Activated T-cell treated with anti-CD3 and anti-CD28 coated beads, Interleukin-2, amount 50 U/mL, for 72 hours (primary cell): ENCODE data around the gene EDDM3A. TPM values are rescaled to one million over a fixed set of nuclear protein-coding genes. Genes with fewer than 3 reads are reported as not detected.
"Not testable (repeated sequence)": the region's sequence is repeated elsewhere in the genome, so short reads cannot be mapped to it uniquely, and the experiment has no call there.

Experiments
- ATAC-seq, 2 donors: fragments of 150-1000 bp; cut with Tn5 transposase; replicated peaks in 1 of 2; 2 replicates each; pipeline ENCODE4 v1.10.0; 2021; ENCODE audit warnings: moderate library complexity in 2 of 2, mild to moderate bottlenecking in 1 of 2
- DNase-seq, 2 donors: peaks; one replicate each; pipeline ENCODE4 v3.0.0; 2021 to 2022; ENCODE audit warnings: mixed read lengths in 1 of 2
- H3K27ac Mint-ChIP-seq: one replicate; pipeline ENCODE4 v1.8.0; 2022; ENCODE audit warnings: mild to moderate bottlenecking, moderate library complexity, mixed read lengths
- H3K27me3 Mint-ChIP-seq: one replicate; pipeline ENCODE4 v1.8.0; 2022; ENCODE audit warnings: low read depth, mixed read lengths
- H3K36me3 Mint-ChIP-seq, 2 donors: one replicate each; pipeline ENCODE4 v1.8.0; 2022; ENCODE audit warnings: mixed read lengths in 2 of 2, mild to moderate bottlenecking in 1 of 2; ENCODE audit not compliant: insufficient read depth in 2 of 2
- H3K4me1 Mint-ChIP-seq: one replicate; pipeline ENCODE4 v1.8.0; 2022; ENCODE audit warnings: low read depth, mixed read lengths
- H3K4me3 Mint-ChIP-seq, 2 donors: one replicate each; pipeline ENCODE4 v1.8.0; 2022; ENCODE audit warnings: mild to moderate bottlenecking in 2 of 2, mixed read lengths in 2 of 2, moderate library complexity in 2 of 2
- H3K9me3 Mint-ChIP-seq, 2 donors: one replicate each; pipeline ENCODE4 v1.8.0; 2022; ENCODE audit warnings: mixed read lengths in 2 of 2
- total RNA-seq, 2 donors: library from RNA; stranded (reverse); gene quantifications; one replicate each; pipeline ENCODE4 v1.2.3, GENCODE V29; 2022

EDDM3A gene
- total RNA-seq, 2 donors from 2014 or later = not detected

DNA sequence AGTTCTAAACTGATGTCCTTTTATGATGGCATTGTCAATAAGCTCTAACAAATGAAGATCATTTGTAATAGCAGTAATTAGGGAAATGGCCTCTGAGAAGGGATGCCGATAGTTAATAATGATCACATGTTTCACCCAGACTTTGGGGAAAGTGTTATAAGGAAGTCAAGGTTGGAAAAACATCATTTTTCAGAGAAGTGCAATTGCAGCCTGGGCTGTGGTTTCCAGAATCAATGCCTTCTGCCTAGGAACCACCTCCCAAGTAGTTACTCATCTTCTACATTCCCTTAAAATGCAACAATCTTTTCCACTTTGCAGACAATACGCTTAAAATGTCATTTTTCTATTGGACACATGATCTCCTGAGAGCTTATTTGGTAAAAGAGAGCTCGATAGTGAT is 879 bp downstream of the EDDM3A start:
- H3K36me3 Mint-ChIP-seq = peaks cover under 1% of the 10 kb centered on the region in 2 donors
- ATAC-seq (no peak), DNase-seq (no peak)
- peaks cover 7% of the 10 kb centered on the region for H3K27me3 Mint-ChIP-seq
- no peak overlapping the region for H3K4me3 Mint-ChIP-seq
- peaks cover 5% of the 10 kb centered on the region for H3K4me1 Mint-ChIP-seq
- H3K27ac Mint-ChIP-seq = no peak overlapping the region
- peaks cover under 1% of the 10 kb centered on the region in 2 donors for H3K9me3 Mint-ChIP-seq

DNA sequence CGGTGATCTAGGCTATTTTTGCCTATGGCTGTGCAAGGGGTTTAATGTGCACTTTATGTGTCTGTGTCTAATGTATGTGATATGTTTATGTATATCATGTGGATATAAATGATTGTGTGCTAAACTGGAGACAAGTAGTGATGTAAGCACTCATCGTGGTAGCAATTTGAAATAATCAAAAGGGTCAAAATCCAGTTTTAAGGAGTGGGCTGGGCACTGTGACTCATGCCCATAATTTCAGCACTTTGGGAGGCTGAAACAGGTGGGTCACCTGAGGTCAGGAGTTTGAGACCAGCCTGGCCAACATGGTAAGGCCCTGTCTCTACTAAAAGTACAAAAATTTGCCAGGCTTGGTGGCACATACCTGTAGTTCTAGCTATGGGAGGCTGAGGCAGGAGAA is 2.8 kb downstream of the EDDM3A start:
- DNase-seq (no peak), ATAC-seq (no peak)
- H3K36me3 Mint-ChIP-seq = peaks cover 8 to 9% of the 10 kb centered on the region in 2 donors
- H3K27ac Mint-ChIP-seq = no peak overlapping the region
- H3K4me3 Mint-ChIP-seq = no peak overlapping the region
- peaks cover 7 to 12% of the 10 kb centered on the region in 2 donors for H3K9me3 Mint-ChIP-seq
- peaks cover 12% of the 10 kb centered on the region for H3K27me3 Mint-ChIP-seq
- peaks cover 5% of the 10 kb centered on the region for H3K4me1 Mint-ChIP-seq

DNA sequence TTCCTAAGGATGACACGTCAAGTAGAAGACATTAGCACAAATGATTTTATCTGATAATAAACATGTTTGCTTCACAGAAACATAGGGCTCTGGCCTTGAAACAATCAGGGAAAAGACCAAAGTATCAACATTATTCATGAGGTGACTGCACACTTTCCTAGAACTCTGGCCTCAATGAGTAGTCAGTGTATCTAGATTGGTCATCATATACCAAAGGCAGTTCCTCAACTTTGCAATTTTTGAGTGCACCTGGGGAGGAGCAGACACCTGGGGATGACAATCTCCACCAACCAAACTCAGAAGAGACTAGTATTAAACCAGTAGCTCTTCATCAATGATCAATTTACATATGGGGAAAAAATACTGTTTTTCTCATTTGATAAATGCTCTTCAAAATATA is 4.5 kb downstream of the EDDM3A start:
- Mint-ChIP-seq H3K9me3 (peaks cover 7 to 12% of the 10 kb centered on the region in 2 donors), H3K27ac (peak overlapping the region; percentile 6), H3K36me3 (peaks cover 9 to 10% of the 10 kb centered on the region in 2 donors), H3K4me1 (peaks cover 5% of the 10 kb centered on the region), H3K4me3 (no peak overlapping the region), H3K27me3 (peaks cover 12% of the 10 kb centered on the region)
- peak; percentile 51 to 82 for ATAC-seq
- DNase-seq = no peak

DNA sequence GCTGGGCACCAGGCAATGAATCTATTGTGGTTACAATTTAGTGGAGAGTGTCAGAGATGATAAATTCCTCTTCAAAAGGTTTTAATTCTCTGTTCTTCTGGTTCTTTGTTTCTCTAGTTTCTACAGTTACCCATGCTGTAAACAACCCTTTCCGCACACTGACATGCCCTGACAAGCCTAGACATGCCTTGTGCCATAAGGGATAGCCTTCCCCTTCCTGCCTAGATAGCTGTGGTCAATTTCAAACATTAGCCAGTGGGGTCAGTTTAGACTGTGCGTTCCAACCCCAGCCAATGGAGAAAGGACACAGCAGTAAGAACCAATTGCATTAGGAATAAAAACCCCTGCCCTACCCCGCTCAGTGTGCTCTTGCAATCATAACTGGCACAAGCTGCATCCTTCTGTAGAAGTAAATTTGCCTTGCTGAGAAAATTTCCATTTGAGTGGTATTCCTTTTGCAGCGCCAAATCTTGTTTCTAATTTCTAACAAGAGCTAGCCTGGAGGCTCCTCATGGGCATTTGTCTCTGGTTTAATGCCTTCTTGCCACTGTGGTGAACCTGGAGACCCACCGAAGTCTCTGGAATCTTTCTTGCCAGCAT is 6.4 kb downstream of the EDDM3A start:
- peaks cover 7 to 12% of the 10 kb centered on the region in 2 donors for H3K9me3 Mint-ChIP-seq
- peaks cover 9 to 10% of the 10 kb centered on the region in 2 donors for H3K36me3 Mint-ChIP-seq
- DNase-seq (no peak), ATAC-seq (no peak)
- no peak overlapping the region for H3K4me3 Mint-ChIP-seq
- peaks cover 5% of the 10 kb centered on the region for H3K4me1 Mint-ChIP-seq
- H3K27me3 Mint-ChIP-seq = peaks cover 12% of the 10 kb centered on the region
- H3K27ac Mint-ChIP-seq = no peak overlapping the region

DNA sequence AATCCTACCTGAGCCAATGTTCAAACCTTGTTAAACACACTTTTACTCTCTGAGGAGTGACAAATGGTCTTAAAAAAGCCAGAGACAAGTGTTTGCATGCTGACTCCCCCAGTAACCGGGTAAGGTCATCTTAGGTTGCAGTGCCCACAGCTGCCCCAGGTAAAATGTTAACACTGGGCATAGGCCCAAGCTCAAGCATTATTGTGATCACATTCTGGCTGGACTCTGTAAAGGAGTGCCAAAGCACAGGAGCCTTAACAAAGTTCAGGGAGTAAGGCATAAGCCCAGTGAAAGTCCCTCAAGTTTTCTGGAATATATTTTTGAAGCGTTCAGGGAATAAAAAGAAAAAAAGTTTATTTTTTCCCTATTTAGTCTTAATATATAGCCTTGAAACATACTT is 8.6 kb downstream of the EDDM3A start:
- DNase-seq = no peak
- Mint-ChIP-seq H3K4me1 (peaks cover 5% of the 10 kb centered on the region), H3K4me3 (no peak overlapping the region), H3K27me3 (peaks cover 6% of the 10 kb centered on the region), H3K9me3 (peaks cover 7 to 12% of the 10 kb centered on the region in 2 donors), H3K27ac (no peak overlapping the region), H3K36me3 (peaks cover 9 to 10% of the 10 kb centered on the region in 2 donors)
- ATAC-seq = no peak

DNA sequence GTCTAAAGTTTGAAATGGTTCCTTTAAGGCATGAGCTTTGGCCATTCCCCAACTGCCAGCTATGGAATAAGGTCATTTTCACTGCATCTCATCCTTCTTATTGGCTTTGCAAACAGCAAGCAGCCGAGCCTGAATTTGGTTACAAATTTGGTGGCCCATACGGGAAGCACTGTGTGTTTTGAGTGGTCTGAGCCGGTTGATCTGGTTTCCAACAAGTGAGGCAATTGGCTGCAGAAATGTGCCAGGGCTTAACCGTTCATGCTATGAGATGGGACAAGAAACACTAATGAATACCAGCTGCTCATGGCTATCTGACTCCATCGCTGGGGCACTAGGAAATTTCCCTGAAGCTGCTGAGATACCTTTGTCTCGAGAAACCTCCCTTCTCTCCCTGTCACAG is 9.3 kb downstream of the EDDM3A start:
- H3K9me3 Mint-ChIP-seq = peaks cover 7 to 12% of the 10 kb centered on the region in 2 donors
- peaks cover 2% of the 10 kb centered on the region for H3K4me1 Mint-ChIP-seq
- H3K27ac Mint-ChIP-seq = no peak overlapping the region
- H3K27me3 Mint-ChIP-seq = peaks cover 6% of the 10 kb centered on the region
- DNase-seq (no peak), ATAC-seq (no peak)
- H3K4me3 Mint-ChIP-seq = no peak overlapping the region
- peaks cover 9 to 10% of the 10 kb centered on the region in 2 donors for H3K36me3 Mint-ChIP-seq

DNA sequence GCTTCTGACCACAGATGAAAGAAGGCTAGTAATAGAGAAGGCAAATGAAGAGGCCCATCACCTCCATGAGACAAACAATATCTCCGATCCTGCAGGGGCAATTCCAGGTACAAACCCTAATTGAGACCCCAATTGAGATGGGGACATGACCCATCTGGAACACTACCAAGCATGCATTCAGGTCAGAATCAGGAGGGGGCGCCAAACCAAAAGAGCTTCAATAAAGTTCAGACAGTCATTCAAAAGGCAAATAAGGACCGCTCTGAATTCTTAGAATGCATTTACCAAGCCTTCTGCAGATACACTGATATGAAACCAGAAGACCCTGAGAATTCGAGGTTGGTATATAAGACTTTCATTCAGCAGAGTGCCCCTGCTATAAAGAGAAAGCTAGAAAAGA is 12.3 kb downstream of the EDDM3A start:
- peak; percentile 14 to 18 for DNase-seq
- Mint-ChIP-seq H3K27ac (no peak overlapping the region), H3K4me3 (no peak overlapping the region), H3K36me3 (peaks cover 1% of the 10 kb centered on the region in 2 donors), H3K27me3 (no peaks in the 10 kb centered on the region), H3K9me3 (peaks cover 2% of the 10 kb centered on the region in 2 donors), H3K4me1 (no peaks in the 10 kb centered on the region)
- ATAC-seq = no peak

DNA sequence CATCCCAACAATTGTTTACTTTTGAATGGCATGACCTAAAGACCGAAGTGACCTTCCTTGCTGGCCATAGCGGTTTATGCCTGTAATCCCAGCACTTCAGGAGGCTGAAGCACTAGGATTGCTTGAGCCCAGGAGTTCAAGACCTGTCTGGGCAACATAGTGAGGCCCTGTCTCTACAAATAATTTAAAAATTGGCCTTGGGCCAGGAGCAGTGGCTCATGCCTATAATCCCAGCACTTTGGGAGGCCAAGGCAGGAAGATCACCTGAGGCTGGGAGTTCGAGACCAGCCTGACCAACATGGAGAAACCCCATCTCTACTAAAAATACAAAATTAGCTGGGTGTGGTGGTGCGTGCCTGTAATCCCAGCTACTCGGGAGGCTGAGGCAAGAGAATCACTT is 13.8 kb downstream of the EDDM3A start:
- not testable (repeated sequence) for H3K36me3 Mint-ChIP-seq, H3K27me3 Mint-ChIP-seq, ATAC-seq

DNA sequence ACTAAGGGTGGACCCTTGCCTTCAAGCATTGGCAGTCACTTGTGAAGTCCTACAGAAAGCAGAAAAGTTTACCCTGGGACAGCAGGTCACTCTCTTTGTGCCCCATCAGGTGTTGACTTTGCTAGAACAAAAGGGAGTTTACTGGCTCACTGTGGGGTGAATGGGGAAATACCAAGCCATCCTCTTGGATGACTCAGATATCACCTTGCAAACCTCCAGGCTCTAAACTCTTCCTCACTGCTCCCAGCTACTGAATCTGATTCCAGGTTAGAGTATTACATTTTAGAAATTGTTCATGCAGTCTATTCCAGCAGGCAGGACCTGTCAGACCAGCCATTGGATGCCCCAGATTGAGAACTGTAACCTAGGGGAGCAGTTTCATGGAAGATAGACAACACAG is 15.3 kb downstream of the EDDM3A start:
- H3K27ac Mint-ChIP-seq = no peak overlapping the region
- H3K4me1 Mint-ChIP-seq = no peaks in the 10 kb centered on the region
- H3K27me3 Mint-ChIP-seq = no peaks in the 10 kb centered on the region
- no peak overlapping the region for H3K4me3 Mint-ChIP-seq
- ATAC-seq (peak in 1 of 2 donors; percentile 30), DNase-seq (no peak)
- no peaks in the 10 kb centered on the region for H3K9me3 Mint-ChIP-seq
- H3K36me3 Mint-ChIP-seq = no peaks in the 10 kb centered on the region

More for the DNA sequence above, 13.8 kb downstream of the EDDM3A start:
- not testable (repeated sequence) for DNase-seq, H3K27ac Mint-ChIP-seq, H3K4me3 Mint-ChIP-seq, H3K9me3 Mint-ChIP-seq, H3K4me1 Mint-ChIP-seq

DNA sequence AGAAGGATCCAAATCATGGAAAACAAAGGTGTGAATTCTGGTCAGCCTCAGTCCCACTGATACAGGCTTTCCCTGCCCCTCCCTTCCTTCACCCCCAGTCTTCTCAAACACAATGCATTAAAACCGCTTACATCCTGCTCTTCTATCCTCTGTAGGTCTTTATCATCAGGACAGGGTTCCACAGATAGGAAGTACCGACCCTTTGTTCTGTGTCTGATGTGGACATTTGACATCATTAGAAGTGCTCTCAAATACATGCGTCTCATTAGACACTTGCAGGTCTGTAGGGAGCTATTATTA is 22.9 kb downstream of the EDDM3A start:
- Mint-ChIP-seq H3K27ac (no peak overlapping the region), H3K9me3 (no peaks in the 10 kb centered on the region), H3K27me3 (no peaks in the 10 kb centered on the region), H3K4me1 (no peaks in the 10 kb centered on the region), H3K36me3 (no peaks in the 10 kb centered on the region), H3K4me3 (no peak overlapping the region)
- ATAC-seq (no peak), DNase-seq (no peak)

DNA sequence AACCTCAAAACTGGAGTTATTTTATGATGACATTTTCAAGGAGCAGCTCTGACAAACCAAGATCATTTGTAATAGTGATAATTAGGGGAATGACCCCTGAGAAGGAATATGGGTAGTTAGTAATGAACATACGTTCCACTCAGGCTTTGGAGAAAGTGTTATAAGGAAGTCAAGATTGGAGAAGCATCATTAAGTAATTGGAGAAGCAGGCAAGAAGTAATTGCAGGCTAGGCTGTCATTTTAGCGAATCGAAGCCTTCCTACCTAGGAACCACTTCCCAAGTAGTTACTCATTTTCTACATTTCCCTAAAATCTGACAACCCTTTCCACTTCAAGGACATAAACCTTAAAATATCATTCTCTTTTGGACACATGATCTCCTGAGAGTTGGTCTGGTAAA is 23.7 kb downstream of the EDDM3A start:
- H3K27me3 Mint-ChIP-seq = no peaks in the 10 kb centered on the region
- H3K27ac Mint-ChIP-seq = no peak overlapping the region
- no peaks in the 10 kb centered on the region for H3K9me3 Mint-ChIP-seq
- ATAC-seq (no peak), DNase-seq (no peak)
- H3K4me3 Mint-ChIP-seq = no peak overlapping the region
- no peaks in the 10 kb centered on the region for H3K36me3 Mint-ChIP-seq
- no peaks in the 10 kb centered on the region for H3K4me1 Mint-ChIP-seq

DNA sequence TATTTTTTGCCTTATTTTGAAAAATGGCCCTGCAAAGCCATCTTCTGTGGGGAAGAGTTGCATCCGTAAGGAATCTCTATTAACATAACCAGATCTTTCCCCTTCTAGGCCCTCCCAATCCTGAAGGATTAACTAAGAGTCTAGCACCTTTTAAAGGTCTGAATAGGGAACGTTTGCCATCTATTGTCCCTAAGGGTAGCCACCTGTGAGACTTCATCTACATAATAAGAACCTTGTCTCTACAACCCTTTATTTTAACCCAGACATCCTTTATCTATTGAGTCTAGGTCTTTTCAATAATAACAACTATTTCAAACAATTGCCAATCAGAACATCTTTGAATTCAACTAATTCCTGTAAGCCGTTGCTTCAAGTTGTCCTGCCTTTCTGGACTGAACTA is 27.0 kb downstream of the EDDM3A start:
- Mint-ChIP-seq H3K9me3 (no peaks in the 10 kb centered on the region), H3K36me3 (no peaks in the 10 kb centered on the region), H3K27me3 (no peaks in the 10 kb centered on the region), H3K4me1 (no peaks in the 10 kb centered on the region), H3K4me3 (no peak overlapping the region), H3K27ac (no peak overlapping the region)
- DNase-seq (no peak), ATAC-seq (no peak)

DNA sequence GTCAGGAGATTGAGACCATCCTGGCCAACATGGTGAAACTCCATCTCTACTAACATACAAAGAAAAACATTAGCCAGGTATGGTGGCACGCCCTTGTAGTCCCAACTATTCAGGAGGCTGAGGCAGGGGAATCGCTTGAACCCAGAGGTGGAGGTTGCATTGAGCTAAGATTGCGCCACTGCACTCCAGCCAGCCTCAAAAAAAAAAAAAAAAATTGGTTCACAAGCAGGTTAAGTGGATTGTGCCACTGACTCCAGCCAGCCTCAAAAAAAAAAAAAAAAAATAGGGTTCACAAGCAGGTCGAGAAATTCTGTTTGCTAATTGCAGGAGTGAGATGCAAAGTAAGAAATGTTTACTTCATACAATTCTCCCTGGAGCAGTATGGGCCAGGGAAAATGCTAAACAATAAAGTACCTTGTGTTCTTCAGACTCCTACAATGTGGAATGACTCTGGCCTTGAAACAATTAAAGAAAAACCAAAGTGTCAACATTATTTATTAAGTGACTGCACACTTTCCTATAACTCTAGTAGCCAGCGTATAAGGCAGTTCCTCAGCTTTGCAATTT is 28.7 kb downstream of the EDDM3A start:
- Mint-ChIP-seq H3K9me3 (no peaks in the 10 kb centered on the region), H3K4me3 (no peak overlapping the region), H3K36me3 (no peaks in the 10 kb centered on the region), H3K27me3 (no peaks in the 10 kb centered on the region), H3K27ac (no peak overlapping the region), H3K4me1 (no peaks in the 10 kb centered on the region)
- DNase-seq (no peak), ATAC-seq (no peak)

DNA sequence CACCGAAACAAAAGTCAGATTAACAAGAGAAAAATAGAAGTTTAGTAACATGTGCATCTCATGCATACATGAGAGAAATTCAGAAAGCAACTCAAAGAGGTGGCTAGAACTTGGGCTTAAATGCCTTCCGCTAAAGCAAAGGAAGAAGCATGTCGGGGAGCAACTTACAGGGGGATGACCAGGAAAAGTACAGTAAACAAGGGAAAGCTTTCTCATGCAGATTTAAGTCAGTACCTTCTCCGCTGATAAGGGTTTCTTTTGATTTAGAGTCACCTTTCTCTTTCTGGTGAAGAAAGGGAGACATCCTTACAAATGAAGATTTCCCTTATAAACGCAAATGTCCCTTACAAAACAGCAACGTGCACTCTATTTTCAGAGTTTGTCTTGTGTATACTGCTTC is 29.4 kb downstream of the EDDM3A start:
- Mint-ChIP-seq H3K9me3 (no peaks in the 10 kb centered on the region), H3K27ac (no peak overlapping the region), H3K4me3 (no peak overlapping the region), H3K4me1 (no peaks in the 10 kb centered on the region), H3K27me3 (no peaks in the 10 kb centered on the region), H3K36me3 (no peaks in the 10 kb centered on the region)
- ATAC-seq (no peak), DNase-seq (no peak)
